22Rv1 (cell line): ENCODE measurements around the gene NQO2.

Experiments used
- H3K27ac ChIP-seq: fragments of 450-650 bp; 2 replicates; pipeline ENCODE4 v1.5.1; 2017
- CTCF ChIP-seq: fragments of 450-650 bp; IDR thresholded peaks from 2 replicates; pipeline ENCODE4 v1.5.1; 2017; ENCODE audit warnings: mild to moderate bottlenecking
- ZFX ChIP-seq: fragments of 450-650 bp; IDR thresholded peaks from 2 replicates; pipeline ENCODE4 v1.6.1; 2017; ENCODE audit warnings: antibody characterized with exemption, borderline replicate concordance

NQO2 gene

GRCh38 chr6:2999618-3000557 is at the start of gene NQO2:
Gene NQO2, plus strand, starts transcription at chr6:2999894. Its CDS starts 6,659 bp downstream, at chr6:3006553.
- H3K27ac ChIP-seq = peak within 1 kb of the TSS; percentile 70
- no peak for TF ChIP-seq ZFX
- TF ChIP-seq CTCF = no peak

- TF ChIP-seq ZFX (no peak), CTCF (no peak)
- no peak overlapping the region for H3K27ac ChIP-seq
Measured at GRCh38 chr6:2950713-2951112, 49.0 kb upstream of the NQO2 start.

GRCh38 chr6:2951728-2952127 is 48.0 kb upstream of the NQO2 start:
- no peak for TF ChIP-seq ZFX
- no peak for TF ChIP-seq CTCF
- H3K27ac ChIP-seq = no peak overlapping the region; the same call in 1 of the 2 replicates

GRCh38 chr6:2952557-2953095 is 47.1 kb upstream of the NQO2 start:
- TF ChIP-seq CTCF = peak; percentile 99
- no peak for TF ChIP-seq ZFX
- peak overlapping the region; percentile 58 for H3K27ac ChIP-seq

GRCh38 chr6:2953098-2953497 is 46.6 kb upstream of the NQO2 start:
- peak overlapping the region; percentile 58 for H3K27ac ChIP-seq
- TF ChIP-seq ZFX = no peak

GRCh38 chr6:2956930-2957685 is 42.6 kb upstream of the NQO2 start:
- no peak for TF ChIP-seq ZFX
- no peak for TF ChIP-seq CTCF
- H3K27ac ChIP-seq = no peak overlapping the region

GRCh38 chr6:2957696-2958330 is 41.9 kb upstream of the NQO2 start:
- TF ChIP-seq ZFX = no peak
- no peak overlapping the region for H3K27ac ChIP-seq
